H1 (cell line): ENCODE measurements around the gene LRBA. TPM values are rescaled to one million over a fixed set of nuclear protein-coding genes. Genes with fewer than 3 reads are reported as not detected.

Experiments used
- CTCF ChIA-PET: fragments of 300-600 bp; sonication (Branson Sonifier 250); formaldehyde crosslinking; loops from one replicate; lab custom pipeline; 2021; ENCODE audit not compliant: partially characterized antibody; lab: Charles Lee
- POLR2A ChIA-PET: fragments of 300-600 bp; sonication (Branson Sonifier 250); formaldehyde crosslinking; loops from one replicate; lab custom pipeline; 2021; ENCODE audit warnings: inconsistent platforms; ENCODE audit not compliant: partially characterized antibody; lab: Charles Lee
- DNase-seq, 2 experiments: peaks; one replicate each; pipeline versions ENCODE4 v3.0.0 to v3.0.0-alpha.2; 2010 to 2022; ENCODE audit warnings: low spot score in 2 of 2, low read depth in 1 of 2, mixed read lengths in 1 of 2
- FAIRE-seq: peaks from 2 replicates; lab custom pipeline; 2011; peaks lifted over from hg19 to GRCh38; lab: Jason Lieb, UNC
- H2AFZ ChIP-seq: 2 replicates; pipeline ENCODE4 v1.8.1; 2012; ENCODE audit warnings: low read length, inconsistent platforms
- H2AK5ac ChIP-seq: 2 replicates; pipeline ENCODE4 v1.6.1; 2013; ENCODE audit warnings: low read depth, low read length
- H2BK120ac ChIP-seq: replicated peaks from 2 replicates; pipeline ENCODE3; 2013; ENCODE audit warnings: low read depth, low read length, inconsistent platforms
- H2BK12ac ChIP-seq: 2 replicates; pipeline ENCODE4 v1.6.1; 2013; ENCODE audit warnings: low read depth, low read length
- H2BK15ac ChIP-seq: 2 replicates; pipeline ENCODE4 v1.6.1; 2013; ENCODE audit warnings: low read length
- H2BK20ac ChIP-seq: 2 replicates; pipeline ENCODE4 v1.6.1; 2013; ENCODE audit warnings: low read length
- H2BK5ac ChIP-seq: 2 replicates; pipeline ENCODE4 v1.6.1; 2013; ENCODE audit warnings: low read depth, low read length
- H3K14ac ChIP-seq: 2 replicates; pipeline ENCODE4 v1.6.1; 2013; ENCODE audit warnings: inconsistent platforms; ENCODE audit not compliant: insufficient read length
- H3K18ac ChIP-seq: 2 replicates; pipeline ENCODE4 v1.6.1; 2013; ENCODE audit warnings: low read length; ENCODE audit errors: extremely low read depth
- H3K23ac ChIP-seq: 2 replicates; pipeline ENCODE4 v1.6.1; 2013; ENCODE audit warnings: inconsistent platforms; ENCODE audit not compliant: insufficient read length
- H3K23me2 ChIP-seq: 2 replicates; pipeline ENCODE4 v1.6.1; 2013; ENCODE audit warnings: low read depth, low read length
- H3K27ac ChIP-seq: 2 replicates; pipeline ENCODE4 v1.6.1; 2011; ENCODE audit warnings: low read depth, low read length, inconsistent platforms
- H3K27me3 ChIP-seq, 4 experiments: replicated peaks in 1 of 4; 1 replicate in 1 of 4; 2 replicates in 3 of 4; pipeline versions ENCODE4 v1.6.1 to v1.8.1; 2011 to 2013; ENCODE audit warnings: low read length in 3 of 4, mild to moderate bottlenecking in 3 of 4, inconsistent platforms in 2 of 4, mixed read lengths in 2 of 4, moderate library complexity in 1 of 4; ENCODE audit not compliant: control insufficient read depth in 3 of 4, insufficient read depth in 3 of 4; ENCODE audit errors: extremely low read depth in 1 of 4
- H3K36me3 ChIP-seq, 4 experiments: 2 replicates each; pipeline versions ENCODE4 v1.6.1 to v1.8.1; 2011 to 2013; ENCODE audit warnings: mild to moderate bottlenecking in 4 of 4, low read length in 3 of 4, moderate library complexity in 2 of 4, control low read depth in 1 of 4, inconsistent platforms in 1 of 4; ENCODE audit not compliant: insufficient read depth in 4 of 4, control insufficient read depth in 2 of 4
- H3K4ac ChIP-seq: replicated peaks from 2 replicates; pipeline ENCODE3; 2013; ENCODE audit warnings: low read length, low read depth, mixed read lengths, inconsistent platforms; ENCODE audit not compliant: insufficient read length
- H3K4me1 ChIP-seq, 4 experiments: replicated peaks in 1 of 4; 1 replicate in 1 of 4; 2 replicates in 3 of 4; pipeline versions ENCODE4 v1.6.1 to v1.8.1; 2011 to 2013; ENCODE audit warnings: low read length in 3 of 4, inconsistent platforms in 2 of 4, mixed read lengths in 1 of 4; ENCODE audit not compliant: insufficient read depth in 4 of 4, control insufficient read depth in 3 of 4
- H3K4me2 ChIP-seq, 2 experiments: 2 replicates each; pipeline versions ENCODE4 v1.6.1 to v1.8.1; 2011 to 2013; ENCODE audit warnings: low read depth in 2 of 2, low read length in 2 of 2, control low read depth in 1 of 2, inconsistent platforms in 1 of 2, mild to moderate bottlenecking in 1 of 2; ENCODE audit not compliant: insufficient read depth in 1 of 2
- H3K4me3 ChIP-seq, 4 experiments: fragments of 200-600, 300-600 bp in 1 of 4; sonication (generic), shearing (Covaris generic), sonication (Bioruptor Twin) in 1 of 4; 2 replicates each; pipeline versions ENCODE4 v1.5.1 to v1.8.1; 2011 to 2016; ENCODE audit warnings: low read length in 4 of 4, low read depth in 3 of 4, control low read depth in 2 of 4, inconsistent platforms in 2 of 4, mild to moderate bottlenecking in 2 of 4, mixed read lengths in 1 of 4, moderate library complexity in 1 of 4; ENCODE audit not compliant: insufficient read depth in 2 of 4; ENCODE audit errors: extremely low read depth in 1 of 4
- H3K56ac ChIP-seq: replicated peaks from 2 replicates; pipeline ENCODE3; 2013; ENCODE audit warnings: low read depth, mild to moderate bottlenecking, mixed read lengths, low read length, inconsistent platforms; ENCODE audit not compliant: insufficient read length
- H3K79me1 ChIP-seq: 2 replicates; pipeline ENCODE4 v1.6.1; 2013; ENCODE audit warnings: low read depth, low read length, control low read depth
- H3K79me2 ChIP-seq, 2 experiments: 2 replicates each; pipeline versions ENCODE4 v1.6.1 to v1.8.1; 2012 to 2013; ENCODE audit warnings: low read length in 2 of 2, mild to moderate bottlenecking in 2 of 2, inconsistent platforms in 1 of 2; ENCODE audit not compliant: insufficient read depth in 2 of 2, control insufficient read depth in 1 of 2
- H3K9ac ChIP-seq, 4 experiments: replicated peaks in 1 of 4; 1 replicate in 1 of 4; 2 replicates in 3 of 4; pipeline versions ENCODE4 v1.6.1 to v1.8.1; 2011 to 2013; ENCODE audit warnings: low read depth in 3 of 4, low read length in 3 of 4, control low read depth in 2 of 4, mild to moderate bottlenecking in 2 of 4, moderate library complexity in 2 of 4, inconsistent platforms in 1 of 4; ENCODE audit errors: extremely low read depth in 1 of 4
- H3K9me3 ChIP-seq, 2 experiments: 2 replicates each; pipeline versions ENCODE4 v1.6.1 to v1.8.1; 2012 to 2013; ENCODE audit warnings: mild to moderate bottlenecking in 2 of 2, moderate library complexity in 2 of 2, control low read depth in 1 of 2, inconsistent platforms in 1 of 2, low read depth in 1 of 2, low read length in 1 of 2, mixed read lengths in 1 of 2; ENCODE audit not compliant: insufficient read depth in 2 of 2
- H4K20me1 ChIP-seq, 2 experiments: replicated peaks in 1 of 2; 2 replicates each; pipeline versions ENCODE3 to v1.8.1; 2011 to 2013; ENCODE audit warnings: inconsistent platforms in 2 of 2, low read length in 2 of 2, mild to moderate bottlenecking in 1 of 2; ENCODE audit not compliant: insufficient read depth in 2 of 2, control insufficient read depth in 1 of 2
- H4K5ac ChIP-seq: 2 replicates; pipeline ENCODE4 v1.6.1; 2013; ENCODE audit warnings: low read length, low read depth, mixed read lengths, inconsistent platforms; ENCODE audit not compliant: insufficient read length
- H4K8ac ChIP-seq: 2 replicates; pipeline ENCODE4 v1.8.0; 2013; ENCODE audit warnings: mild to moderate bottlenecking, moderate library complexity, low read length, inconsistent platforms; ENCODE audit not compliant: insufficient read depth; ENCODE audit errors: extremely low read depth
- H4K91ac ChIP-seq: replicated peaks from 2 replicates; pipeline ENCODE3; 2013; ENCODE audit warnings: low read length, mixed read lengths, inconsistent platforms; ENCODE audit not compliant: insufficient read length
- POLR2AphosphoS5 ChIP-seq: IDR thresholded peaks from 2 replicates; pipeline ENCODE4 v1.6.1; 2011; ENCODE audit warnings: low read depth, low read length
- WGBS, 2 experiments: shearing (Covaris generic) in 1 of 2; methylation state at CpG; one replicate each; pipeline versions ENCODE4 v1.1.6 to v1.1.7; 2013 to 2015; ENCODE audit warnings: low lambda C conversion rate in 2 of 2, mixed read lengths in 2 of 2, inconsistent platforms in 1 of 2, low coverage in 1 of 2, missing lambda C conversion rate in 1 of 2; ENCODE audit not compliant: insufficient replicate concordance in 2 of 2, insufficient coverage in 1 of 2, insufficient read length in 1 of 2; ENCODE audit errors: extremely low coverage in 1 of 2, missing lambda C conversion rate in 1 of 2; 5-methylcytosine and 5-hydroxymethylcytosine counted together
- polyA plus RNA-seq, 7 experiments: library from polyadenylated mRNA; depleted of rRNA in 3 of 7; stranded (reverse) in 5 of 7; unstranded in 2 of 7; fragments of >200 nt in 5 of 7; fragments of 200-250 nt in 2 of 7; gene quantifications; 1 replicate in 5 of 7; 2 replicates in 1 of 7; 4 replicates in 1 of 7; pipeline versions ENCODE4 v1.2.1 to v1.2.3, GENCODE V29; 2011 to 2013; ENCODE audit warnings: missing spikeins in 2 of 7, mixed read lengths in 2 of 7
- total RNA-seq: library from RNA; stranded (reverse); fragmentation: NEBNext Ultra II Directional; extraction: Animal tissue kit (Norgen Biotek cat#: 25700); gene quantifications from 2 replicates; pipeline ENCODE4 v1.2.1, GENCODE V29; 2021

LRBA gene
- total and polyA plus RNA-seq, 2 of the 8 experiments (the other 6 are each of a cell fraction or from before 2014, with no cell fraction given) = 54.6 to 83.2 TPM

GRCh38 chr4:150682126-150682525 is 333.0 kb downstream of the LRBA start:
- H3K27ac ChIP-seq = no peak overlapping the region
- no peak for FAIRE-seq
- peaks cover 0 to 2% of the 10 kb centered on the region in 2 experiments for H4K20me1 ChIP-seq
- no peak overlapping the region for H3K4me2 ChIP-seq
- no peaks in the 10 kb centered on the region for H3K79me2 ChIP-seq
- no peak overlapping the region for H3K23ac ChIP-seq
- no peak overlapping the region for H3K9ac ChIP-seq
- H2AK5ac ChIP-seq = no peak overlapping the region
- WGBS, 2 experiments = 80% methylated on average over 1 of the region's 1 CpG; no CpG with 5 or more reads in 1 of the 2 experiments
- no peak overlapping the region for H2BK5ac ChIP-seq
- no peaks in the 10 kb centered on the region for H3K79me1 ChIP-seq
- no peak overlapping the region for H3K18ac ChIP-seq
- no peak overlapping the region for H2AFZ ChIP-seq
- H4K8ac ChIP-seq = no peak overlapping the region
- H3K4ac ChIP-seq = no peak overlapping the region
- H3K36me3 ChIP-seq = no peaks in the 10 kb centered on the region
- DNase-seq = no peak
- H2BK120ac ChIP-seq = no peak overlapping the region
- H3K4me3 ChIP-seq = no peak overlapping the region
- H3K4me1 ChIP-seq = peaks cover 0 to 5% (median 3%) of the 10 kb centered on the region in 4 experiments; a peak in 4 of 7 replicates
- CTCF ChIA-PET = no interaction called here
- no peak for TF ChIP-seq POLR2AphosphoS5
- TF ChIP-seq, all 59 proteins: peak for 0
- Histone ChIP-seq H2BK12ac (no peak overlapping the region), H3K56ac (no peak overlapping the region), H3K14ac (no peak overlapping the region), H3K9me3 (no peaks in the 10 kb centered on the region), H2BK20ac (no peak overlapping the region), H2BK15ac (no peak overlapping the region), H4K91ac (no peak overlapping the region), H3K23me2 (no peaks in the 10 kb centered on the region), H4K5ac (no peak overlapping the region), H3K27me3 (no peaks in the 10 kb centered on the region)
- POLR2A ChIA-PET = no interaction called here
